H7 (cell line): ENCODE data around the gene ERC1. TPM values are rescaled to one million over a fixed set of nuclear protein-coding genes. Genes with fewer than 3 reads are reported as not detected.
A peak's percentile ranks its signal among the peaks of the same experiment; 100 is the strongest.

Experiments used
- DNase-seq: peaks from one replicate; pipeline ENCODE4 v3.0.0; 2012
- H3K27me3 ChIP-seq: 2 replicates; pipeline ENCODE4 v1.6.0; 2011; ENCODE audit warnings: mild to moderate bottlenecking, low read length; ENCODE audit not compliant: control insufficient read depth, insufficient read depth
- H3K36me3 ChIP-seq: replicated peaks from 2 replicates; pipeline ENCODE4 v1.5.1; 2011; ENCODE audit warnings: low read length; ENCODE audit not compliant: control insufficient read depth, insufficient read depth
- H3K4me3 ChIP-seq: 2 replicates; pipeline ENCODE4 v1.5.1; 2011; ENCODE audit warnings: low read depth, mild to moderate bottlenecking, control low read depth, low read length, moderate library complexity; ENCODE audit not compliant: insufficient read depth
- total RNA-seq: library from RNA; depleted of rRNA; stranded (reverse); fragments of >200 nt; shearing (Covaris generic); gene quantifications from 2 replicates; pipeline ENCODE4 v1.2.3, GENCODE V29; 2014

ERC1 gene
- total RNA-seq, 1 experiment from 2014 or later = 10.3 TPM

DNA sequence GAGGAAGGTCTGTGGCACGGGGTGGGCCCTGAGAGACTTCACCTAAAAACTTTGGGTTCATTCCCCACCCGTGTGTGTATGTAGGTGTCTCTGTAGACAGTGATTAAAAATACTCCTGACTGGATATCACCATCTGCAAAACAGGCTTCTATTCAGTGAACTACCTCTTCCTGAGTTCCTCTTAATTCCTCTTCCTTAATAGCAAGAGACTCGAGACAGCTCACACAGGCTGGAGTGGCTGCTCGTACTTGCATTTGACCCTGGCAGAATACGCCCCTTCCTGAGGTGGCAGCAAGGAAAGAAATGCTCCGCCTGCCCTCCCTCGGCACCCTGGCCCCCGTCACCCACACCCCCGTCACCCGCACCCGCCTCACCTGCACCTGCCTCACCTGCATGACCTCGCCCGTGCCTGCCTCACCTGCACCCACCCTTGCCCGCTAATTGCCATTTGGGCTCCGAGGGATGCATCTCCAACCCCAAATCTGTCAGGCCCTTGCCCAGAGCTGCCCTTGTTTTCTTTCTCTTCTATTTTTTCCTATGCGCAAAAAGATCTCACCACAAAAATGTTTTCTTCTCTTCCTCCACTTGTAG is 513.4 kb downstream of the ERC1 start:
- H3K4me3 ChIP-seq = no peak overlapping the region
- H3K27me3 ChIP-seq = no peaks in the 10 kb centered on the region
- peak; percentile 43 for DNase-seq
- no peaks in the 10 kb centered on the region for H3K36me3 ChIP-seq

GRCh38 chr12:1504895-1505311 is 513.9 kb downstream of the ERC1 start:
- Histone ChIP-seq H3K36me3 (no peaks in the 10 kb centered on the region), H3K4me3 (no peak overlapping the region), H3K27me3 (no peaks in the 10 kb centered on the region)
- peak; percentile 45 for DNase-seq

- Histone ChIP-seq H3K4me3 (no peak overlapping the region), H3K36me3 (no peaks in the 10 kb centered on the region), H3K27me3 (no peaks in the 10 kb centered on the region)
- peak; percentile 63 for DNase-seq
Measured at GRCh38 chr12:1505576-1505975, 514.6 kb downstream of the ERC1 start.

DNA sequence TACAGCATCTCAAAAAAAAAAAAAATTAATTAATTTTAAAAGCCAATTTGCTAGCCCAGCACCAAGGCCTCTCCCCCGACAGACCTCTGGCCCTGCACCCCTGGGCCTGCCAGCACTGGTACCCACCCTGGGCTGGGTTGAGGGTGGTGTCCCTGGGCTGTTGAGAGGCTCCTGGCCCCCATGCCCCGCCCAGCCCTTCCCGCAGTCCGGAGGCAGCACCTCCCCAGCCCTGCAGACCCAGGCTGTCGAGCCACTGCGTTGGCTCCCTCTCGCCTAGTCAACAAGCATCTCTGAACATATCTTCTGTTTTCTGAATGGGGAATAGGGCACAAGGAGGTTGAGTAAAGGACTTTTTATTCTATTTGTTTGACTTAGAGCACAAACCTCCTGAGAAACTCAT is 516.3 kb downstream of the ERC1 start:
- H3K4me3 ChIP-seq = no peak overlapping the region
- H3K27me3 ChIP-seq = no peaks in the 10 kb centered on the region
- DNase-seq = peak; percentile 47
- H3K36me3 ChIP-seq = no peaks in the 10 kb centered on the region

- Histone ChIP-seq H3K4me3 (no peak overlapping the region), H3K27me3 (no peaks in the 10 kb centered on the region)
- DNase-seq = no peak
Measured at GRCh38 chr12:1509413-1510052, 518.5 kb downstream of the ERC1 start.

DNA sequence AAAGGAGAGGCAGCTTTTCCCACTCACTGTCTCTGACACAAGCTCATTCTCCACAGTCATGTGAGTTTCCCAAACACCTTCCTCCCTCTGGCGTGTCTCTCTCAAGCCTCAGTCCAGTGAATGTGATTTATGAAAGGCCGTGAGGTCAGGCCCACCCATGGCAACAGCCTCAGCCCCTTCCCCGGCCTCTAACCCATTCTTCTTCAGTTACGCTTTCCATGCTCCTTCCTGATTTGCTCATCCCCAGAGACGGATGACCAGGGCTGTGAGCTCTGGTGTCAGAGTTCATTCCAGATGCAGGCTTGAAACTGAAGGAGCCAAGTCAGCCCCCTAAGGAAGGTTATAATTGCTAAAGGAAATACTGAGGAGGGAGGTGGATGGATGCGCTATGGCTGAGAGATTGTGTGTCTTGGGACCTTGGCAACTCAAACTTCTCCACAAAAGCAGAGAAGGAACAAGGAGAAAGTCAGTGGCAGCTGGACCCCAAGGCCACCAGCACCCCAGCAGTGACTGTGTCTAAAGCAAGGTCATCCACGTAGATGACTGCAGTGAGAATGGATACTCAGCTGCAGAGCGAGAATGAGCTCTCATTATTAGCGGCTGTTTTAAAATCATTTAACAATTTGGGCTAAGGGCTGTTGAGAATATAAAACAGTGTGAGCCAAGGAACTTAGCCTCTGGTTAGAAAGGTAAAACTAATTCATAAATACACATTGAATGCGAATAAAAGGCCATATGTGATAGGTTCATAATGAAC is 519.2 kb downstream of the ERC1 start:
- H3K4me3 ChIP-seq = no peak overlapping the region
- H3K36me3 ChIP-seq = no peaks in the 10 kb centered on the region
- DNase-seq = no peak
- no peaks in the 10 kb centered on the region for H3K27me3 ChIP-seq

More at GRCh38 chr12:1509413-1510052, 518.5 kb downstream of the ERC1 start:
- H3K36me3 ChIP-seq = no peaks in the 10 kb centered on the region

GRCh38 chr12:1515010-1515409 is 524.0 kb downstream of the ERC1 start:
- Histone ChIP-seq H3K36me3 (no peaks in the 10 kb centered on the region), H3K4me3 (no peak overlapping the region), H3K27me3 (no peaks in the 10 kb centered on the region)
- DNase-seq = no peak

DNA sequence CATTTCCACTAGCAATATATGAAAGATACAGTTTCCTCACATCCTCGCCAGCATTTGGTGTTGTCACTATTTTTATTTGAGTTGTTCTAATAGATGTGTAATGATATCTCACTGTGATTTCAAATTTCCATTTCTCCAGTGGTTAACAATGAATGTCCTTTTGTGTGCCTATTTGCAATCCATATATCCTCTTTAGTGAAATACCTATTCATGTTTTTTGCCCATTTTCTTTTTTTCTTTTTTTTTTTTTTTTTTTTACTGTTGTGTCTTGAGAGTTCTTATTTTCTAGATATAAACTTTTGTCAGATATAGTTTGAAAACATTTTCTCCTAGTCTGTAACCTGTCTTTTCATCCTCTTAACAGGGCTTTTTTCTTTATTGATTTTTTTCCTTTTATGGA is 524.4 kb downstream of the ERC1 start:
- no peak overlapping the region for H3K4me3 ChIP-seq
- no peaks in the 10 kb centered on the region for H3K36me3 ChIP-seq
- DNase-seq = no peak
- H3K27me3 ChIP-seq = no peaks in the 10 kb centered on the region

GRCh38 chr12:1517007-1517406 is 526.0 kb downstream of the ERC1 start:
- Histone ChIP-seq H3K27me3 (no peaks in the 10 kb centered on the region), H3K36me3 (no peaks in the 10 kb centered on the region), H3K4me3 (no peak overlapping the region)
- DNase-seq = peak; percentile 90

DNA sequence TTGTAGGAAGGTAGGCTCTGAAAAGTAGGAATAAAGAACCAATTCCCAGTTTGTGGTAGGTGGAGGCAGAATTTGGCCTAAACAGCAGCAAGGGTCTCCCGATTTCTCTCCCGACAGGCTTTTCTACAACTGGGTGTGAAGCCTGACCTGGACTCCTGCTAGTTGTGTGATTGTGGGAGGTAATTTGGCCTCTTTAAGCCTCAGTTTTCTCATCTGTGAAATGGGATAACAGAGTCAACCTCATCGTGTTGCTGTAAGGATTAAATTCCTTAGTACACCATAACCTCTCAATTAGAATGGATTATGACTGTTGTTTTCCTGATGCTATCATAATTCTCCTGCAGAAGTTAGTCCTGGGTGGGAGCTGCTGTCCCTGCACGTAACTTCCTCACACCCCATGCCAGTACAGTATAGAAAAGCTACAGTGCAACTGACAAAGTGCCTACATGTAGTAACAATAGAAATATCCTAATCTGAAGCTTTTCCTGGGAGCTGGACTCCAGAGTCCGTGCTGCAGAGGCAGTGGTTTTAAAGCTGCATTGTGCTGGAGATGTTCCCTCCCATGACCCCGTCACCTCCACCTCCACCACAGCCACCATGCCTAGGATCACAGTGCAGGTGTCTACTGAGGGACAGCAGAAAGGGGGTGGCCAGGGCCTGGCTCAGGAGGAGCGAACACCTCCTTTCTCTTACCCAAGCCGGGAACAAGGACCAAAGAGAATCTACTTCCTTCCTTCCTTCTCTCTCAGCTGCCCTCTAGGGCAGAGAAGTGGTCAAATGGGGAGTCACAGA is 526.9 kb downstream of the ERC1 start:
- Histone ChIP-seq H3K4me3 (no peak overlapping the region), H3K27me3 (no peaks in the 10 kb centered on the region), H3K36me3 (no peaks in the 10 kb centered on the region)
- DNase-seq = no peak

DNA sequence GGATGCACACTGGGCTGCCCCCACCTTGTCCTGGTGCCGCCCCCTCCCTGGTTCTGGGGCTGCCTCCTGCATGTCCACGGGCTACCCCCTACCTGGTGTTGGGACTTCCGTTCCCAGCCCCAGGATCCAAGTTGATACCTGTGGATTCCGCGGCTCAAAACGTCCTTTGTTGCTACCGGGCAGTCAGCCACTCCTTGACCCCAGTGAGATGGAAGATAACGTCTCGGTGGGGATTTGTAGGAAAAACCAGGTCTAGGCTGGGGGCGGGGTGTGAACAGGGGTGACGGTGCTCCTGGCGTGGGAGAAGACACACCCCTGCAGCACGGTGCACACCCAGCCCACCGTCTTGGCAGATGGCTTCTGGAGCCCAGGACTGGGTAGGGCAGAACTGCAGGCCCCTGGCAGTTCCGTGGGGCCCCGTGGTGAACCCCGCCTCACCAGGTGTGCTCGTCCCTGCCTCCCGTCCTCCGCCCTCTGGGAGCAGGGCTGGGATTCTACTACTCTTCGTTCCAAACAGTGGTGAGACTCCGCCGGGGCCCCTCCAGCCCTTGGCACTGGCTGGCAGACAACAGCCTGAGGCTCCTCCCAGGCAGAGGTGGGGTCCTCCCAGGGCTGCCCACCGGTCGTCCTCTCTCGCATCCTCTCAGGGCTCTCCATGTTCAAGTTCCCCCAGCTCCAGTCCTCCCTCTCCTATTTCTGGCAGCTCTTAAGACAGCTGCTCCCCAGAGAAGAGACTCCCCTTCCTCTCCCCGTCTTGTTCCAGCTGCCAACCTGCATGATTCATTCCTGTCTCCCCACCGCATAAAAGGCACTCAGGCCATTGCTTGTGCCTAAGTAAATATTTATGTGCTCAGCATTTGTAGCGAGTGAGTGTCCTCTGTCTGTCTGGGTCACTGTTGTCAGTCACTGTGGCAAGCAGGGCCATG is 527.8 kb downstream of the ERC1 start:
- Histone ChIP-seq H3K4me3 (no peak overlapping the region), H3K36me3 (no peaks in the 10 kb centered on the region), H3K27me3 (no peaks in the 10 kb centered on the region)
- peak; percentile 30 for DNase-seq

DNA sequence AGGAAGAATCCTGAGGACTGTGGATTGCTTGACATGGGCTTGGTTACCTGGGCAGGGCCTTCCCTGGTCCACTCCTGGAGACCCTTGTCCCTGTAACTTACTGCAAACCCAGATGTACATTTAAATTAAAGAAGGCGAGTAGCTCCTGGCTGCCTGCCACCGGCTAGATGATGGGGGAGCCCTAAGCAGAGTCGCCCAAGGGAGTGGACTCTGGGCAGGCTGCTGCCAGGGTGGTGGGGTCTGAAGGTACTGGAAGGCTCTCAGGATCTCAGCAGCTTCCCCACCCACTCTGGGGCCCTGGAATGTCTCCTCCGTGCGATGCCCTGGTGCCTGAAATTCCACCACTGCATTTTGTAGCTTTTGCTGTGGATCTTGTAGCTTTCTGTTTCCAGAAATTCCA is 528.6 kb downstream of the ERC1 start:
- DNase-seq = no peak
- H3K4me3 ChIP-seq = no peak overlapping the region
- H3K36me3 ChIP-seq = no peaks in the 10 kb centered on the region
- H3K27me3 ChIP-seq = peaks cover 5% of the 10 kb centered on the region

GRCh38 chr12:1523046-1523445 is 532.0 kb downstream of the ERC1 start:
- DNase-seq = peak; percentile 44
- Histone ChIP-seq H3K4me3 (no peak overlapping the region), H3K27me3 (peaks cover 15% of the 10 kb centered on the region), H3K36me3 (no peaks in the 10 kb centered on the region)
